Placental epithelial cell (primary cell): Measurements from ENCODE around the gene KRTAP19-4. TPM values are rescaled to one million over a fixed set of nuclear protein-coding genes. Genes with fewer than 3 reads are reported as not detected.

Experiments
- small RNA-seq: library from RNA; depleted of rRNA; stranded (forward); fragments of <200 nt; gene quantifications from one replicate; pipeline ENCODE3, GENCODE V24; 2012
- total RNA-seq: library from RNA; depleted of rRNA; stranded (reverse); fragments of >200 nt; gene quantifications from 2 replicates; pipeline ENCODE4 v1.2.3, GENCODE V29; 2012

The KRTAP19-4 gene
- not detected in 2 replicates for total RNA-seq

GRCh38 chr21:30497065-30497464 is at the start of gene KRTAP19-4:
Gene KRTAP19-4, minus strand, starts transcription at chr21:30497165. Its CDS starts 55 bp downstream, at chr21:30497110.

GRCh38 chr21:30541764-30542163 is 44.8 kb upstream of the KRTAP19-4 start, which contains the start of gene KRTAP19-6:
Gene KRTAP19-6, minus strand, starts transcription at chr21:30541864. Its CDS starts 31 bp downstream, at chr21:30541833.

GRCh38 chr21:30502041-30502440 is 5.1 kb upstream of the KRTAP19-4 start, which contains the start of gene KRTAP19-5:
Gene KRTAP19-5, minus strand, starts transcription at chr21:30502141. Its CDS starts 51 bp downstream, at chr21:30502090.

GRCh38 chr21:30491963-30492428 is 5.0 kb downstream of the KRTAP19-4 start, which contains the start of gene KRTAP19-3:
Gene KRTAP19-3, minus strand, starts transcription at chr21:30492013. Its CDS starts 56 bp downstream, at chr21:30491957.

GRCh38 chr21:30487336-30487735 is 9.6 kb downstream of the KRTAP19-4 start, which contains the start of gene KRTAP19-2:
Gene KRTAP19-2, minus strand, starts transcription at chr21:30487436. Its CDS starts 88 bp downstream, at chr21:30487348.

GRCh38 chr21:30480145-30480544 is 16.8 kb downstream of the KRTAP19-4 start, which contains the start of gene KRTAP19-1:
Gene KRTAP19-1, minus strand, starts transcription at chr21:30480367. Its CDS starts 50 bp downstream, at chr21:30480317.

Small RNAs within 50 kb of the gene (small RNA-seq; reads per million reads assigned to genes)
- not detected for gene AP000567.1
- not detected for gene KRTAP19-10P
- not detected for gene KRTAP19-11P
- gene KRTAP19-9P, result not detected

Other genes starting within 250 kb of the KRTAP19-4 start
- not detected in 2 replicates for gene KRTAP24-1, start 214.2 kb downstream of the KRTAP19-4 start, total RNA-seq
- gene KRTAP25-1, start 207.7 kb downstream of the KRTAP19-4 start, total RNA-seq, result not detected in 2 replicates
- not detected in 2 replicates for gene KRTAP26-1, start 176.8 kb downstream of the KRTAP19-4 start, total RNA-seq
- not detected in 2 replicates for gene KRTAP27-1, start 159.5 kb downstream of the KRTAP19-4 start, total RNA-seq
- not detected in 2 replicates for gene KRTAP23-1, start 148.6 kb downstream of the KRTAP19-4 start, total RNA-seq
- gene KRTAP13-2, start 124.9 kb downstream of the KRTAP19-4 start, total RNA-seq, result not detected in 2 replicates
- not detected in 2 replicates for gene KRTAP13-1, start 101.1 kb downstream of the KRTAP19-4 start, total RNA-seq
- gene KRTAP13-3, start 71.2 kb downstream of the KRTAP19-4 start, total RNA-seq, result not detected in 2 replicates
- not detected in 2 replicates for gene KRTAP13-4, start 66.9 kb downstream of the KRTAP19-4 start, total RNA-seq
- not detected in 2 replicates for gene KRTAP15-1, start 56.9 kb downstream of the KRTAP19-4 start, total RNA-seq
- gene KRTAP19-1, start 16.8 kb downstream of the KRTAP19-4 start, total RNA-seq, result not detected in 2 replicates
- not detected in 2 replicates for gene KRTAP19-2, start 9.7 kb downstream of the KRTAP19-4 start, total RNA-seq
- gene KRTAP19-3, start 5.2 kb downstream of the KRTAP19-4 start, total RNA-seq, result not detected in 2 replicates
- gene KRTAP19-5, start 5.0 kb upstream of the KRTAP19-4 start, total RNA-seq, result not detected in 2 replicates
- not detected in 2 replicates for gene KRTAP19-6, start 44.7 kb upstream of the KRTAP19-4 start, total RNA-seq
- not detected in 2 replicates for gene KRTAP19-7, start 64.1 kb upstream of the KRTAP19-4 start, total RNA-seq
- not detected in 2 replicates for gene KRTAP22-2, start 93.2 kb upstream of the KRTAP19-4 start, total RNA-seq
- not detected in 2 replicates for gene KRTAP6-3, start 95.3 kb upstream of the KRTAP19-4 start, total RNA-seq
- gene KRTAP6-2, start 101.7 kb upstream of the KRTAP19-4 start, total RNA-seq, result not detected in 2 replicates
- not detected in 2 replicates for gene KRTAP22-1, start 103.9 kb upstream of the KRTAP19-4 start, total RNA-seq
- gene KRTAP6-1, start 116.8 kb upstream of the KRTAP19-4 start, total RNA-seq, result not detected in 2 replicates
- gene KRTAP20-1, start 119.3 kb upstream of the KRTAP19-4 start, total RNA-seq, result not detected in 2 replicates
- gene KRTAP20-4, start 123.5 kb upstream of the KRTAP19-4 start, total RNA-seq, result not detected in 2 replicates
- gene KRTAP20-2, start 138.0 kb upstream of the KRTAP19-4 start, total RNA-seq, result not detected in 2 replicates
- not detected in 2 replicates for gene KRTAP20-3, start 145.7 kb upstream of the KRTAP19-4 start, total RNA-seq
- not detected in 2 replicates for gene KRTAP21-3, start 221.6 kb upstream of the KRTAP19-4 start, total RNA-seq